PC-3 (cell line): Measurements from ENCODE around the gene MSL1. TPM values are rescaled to one million over a fixed set of nuclear protein-coding genes. Genes with fewer than 3 reads are reported as not detected.

Experiments
- ATAC-seq: fragments of 200-7000 bp; cut with Tn5 transposase; 2 replicates; pipeline ENCODE4 v1.9.1; 2020; ENCODE audit warnings: mild to moderate bottlenecking, moderate library complexity
- BruUV-seq: library from RNA; stranded (reverse); fragments of 400-500 nt; replicated peaks from 2 replicates; lab custom pipeline; 2021; lab: Mats Ljungman, UMichigan
- CTCF ChIA-PET: fragments of 300-600 bp; sonication (Branson Sonifier 250); formaldehyde crosslinking; loops from one replicate; lab custom pipeline; 2022; ENCODE audit warnings: antibody characterized with exemption; lab: Charles Lee
- POLR2A ChIA-PET: fragments of 300-600 bp; sonication (Branson Sonifier 250); formaldehyde crosslinking; loops from one replicate; lab custom pipeline; 2022; ENCODE audit warnings: antibody characterized with exemption; ENCODE audit not compliant: unreplicated experiment; lab: Charles Lee
- DNase-seq: peaks from one replicate; pipeline ENCODE4 v3.0.0-alpha.2; 2015
- H2AFZ ChIP-seq: fragments of 300-600 bp; sonication (generic); 2 replicates; pipeline ENCODE4 v1.6.0; 2016; ENCODE audit warnings: antibody characterized with exemption, low read length
- H3F3A ChIP-seq: fragments of 300-600 bp; sonication (generic); one replicate; pipeline ENCODE4 v1.6.0; 2017; ENCODE audit warnings: antibody characterized with exemption, low read length, control low read depth, mild to moderate bottlenecking; ENCODE audit not compliant: unreplicated experiment
- H3K27ac ChIP-seq: fragments of 300-600 bp; sonication (generic); 2 replicates; pipeline ENCODE4 v1.5.1; 2016; ENCODE audit warnings: mild to moderate bottlenecking, low read length
- H3K27me3 ChIP-seq: fragments of 300-600 bp; sonication (generic); 2 replicates; pipeline ENCODE4 v1.6.1; 2016; ENCODE audit warnings: low read length, mixed read lengths
- H3K36me3 ChIP-seq: fragments of 300-600 bp; sonication (generic); 2 replicates; pipeline ENCODE4 v1.6.1; 2016; ENCODE audit warnings: low read depth, mixed run types, low read length, mixed read lengths
- H3K4me1 ChIP-seq: fragments of 300-600 bp; sonication (generic); 2 replicates; pipeline ENCODE4 v1.5.1; 2016; ENCODE audit warnings: low read length; ENCODE audit not compliant: insufficient read depth
- H3K4me2 ChIP-seq: fragments of 300-600 bp; sonication (generic); 2 replicates; pipeline ENCODE4 v1.6.0; 2016; ENCODE audit warnings: low read length
- H3K4me3 ChIP-seq: fragments of 300-600 bp; sonication (generic); 2 replicates; pipeline ENCODE4 v1.5.1; 2016; ENCODE audit warnings: mild to moderate bottlenecking, low read length, mixed read lengths
- H3K79me2 ChIP-seq: fragments of 300-600 bp; sonication (generic); 2 replicates; pipeline ENCODE4 v1.6.1; 2017; ENCODE audit warnings: low read length, mixed read lengths
- H3K9ac ChIP-seq: fragments of 300-600 bp; sonication (generic); 2 replicates; pipeline ENCODE4 v1.6.0; 2016; ENCODE audit warnings: mild to moderate bottlenecking, low read length
- H3K9me2 ChIP-seq: fragments of 300-600 bp; sonication (generic); replicated peaks from 2 replicates; pipeline ENCODE4 v1.6.1; 2016; ENCODE audit warnings: mixed run types, low read length, mixed read lengths
- H3K9me3 ChIP-seq: fragments of 300-600 bp; sonication (generic); 2 replicates; pipeline ENCODE4 v1.6.1; 2016; ENCODE audit warnings: low read length, mixed read lengths
- H4K20me1 ChIP-seq: fragments of 300-600 bp; sonication (generic); 2 replicates; pipeline ENCODE4 v1.6.1; 2016; ENCODE audit warnings: low read length, mixed read lengths
- CTCF ChIP-seq: fragments of 300-600 bp; sonication (generic); conservative IDR thresholded peaks from 2 replicates; pipeline ENCODE4 v1.5.1; 2017; ENCODE audit warnings: antibody characterized with exemption, low read depth, mild to moderate bottlenecking, low read length
- EZH2 ChIP-seq: fragments of 300-600 bp; sonication (generic); IDR thresholded peaks from one replicate; pipeline ENCODE4 v1.6.1; 2017; ENCODE audit warnings: antibody characterized with exemption, mild to moderate bottlenecking, low read length; ENCODE audit not compliant: unreplicated experiment
- EZH2phosphoT487 ChIP-seq: fragments of 300-600 bp; sonication (generic); IDR thresholded peaks from 2 replicates; pipeline ENCODE4 v1.6.1; 2018; ENCODE audit warnings: mild to moderate bottlenecking, antibody characterized with exemption, low read length, borderline replicate concordance
- intact Hi-C: fragments of 100-400 bp; cut with micrococcal nuclease; formaldehyde crosslinking; loops from 2 replicates; pipeline ENCODE4 v1.9.0; 2023
- total RNA-seq: library from RNA; depleted of rRNA; stranded (reverse); fragments of >200 nt; gene quantifications from 2 replicates; pipeline ENCODE4 v1.2.3, GENCODE V29; 2014

The MSL1 gene
- total RNA-seq, 1 experiment from 2014 or later: 22.2 TPM

GRCh38 chr17:40076591-40076990 lies 45.2 kb upstream of the MSL1 start:
- Histone ChIP-seq H3K4me2 (no peak overlapping the region), H3K27me3 (no peaks in the 10 kb centered on the region), H3K79me2 (no peaks in the 10 kb centered on the region), H3K9ac (no peak overlapping the region), H3F3A (no peaks in the 10 kb centered on the region), H2AFZ (no peak overlapping the region), H4K20me1 (no peaks in the 10 kb centered on the region), H3K4me1 (peaks cover 7% of the 10 kb centered on the region), H3K4me3 (no peak overlapping the region), H3K9me2 (no peaks in the 10 kb centered on the region), H3K36me3 (no peaks in the 10 kb centered on the region), H3K27ac (no peak overlapping the region), H3K9me3 (no peaks in the 10 kb centered on the region)
- POLR2A ChIA-PET: no interaction called here
- CTCF ChIA-PET: no interaction called here
- BruUV-seq: no TSS peak
- DNase-seq (no peak), ATAC-seq (no peak)
- intact Hi-C loops: no loop called here
- TF ChIP-seq CTCF (no peak), EZH2phosphoT487 (no peak), EZH2 (no peak)

GRCh38 chr17:40079545-40079944 lies 42.2 kb upstream of the MSL1 start:
- ChIA-PET CTCF (no interaction called here), POLR2A (no interaction called here)
- intact Hi-C loops: no loop called here
- TF ChIP-seq EZH2 (no peak), CTCF (no peak), EZH2phosphoT487 (no peak)
- H3K27me3 ChIP-seq: no peaks in the 10 kb centered on the region
- H3K9ac ChIP-seq: no peak overlapping the region
- no peak overlapping the region for H3K27ac ChIP-seq
- H2AFZ ChIP-seq: no peak overlapping the region
- no peak for DNase-seq
- no peak overlapping the region for H3K4me3 ChIP-seq
- H3K4me2 ChIP-seq: no peak overlapping the region
- H3F3A ChIP-seq: no peaks in the 10 kb centered on the region
- no peaks in the 10 kb centered on the region for H4K20me1 ChIP-seq
- no peaks in the 10 kb centered on the region for H3K9me3 ChIP-seq
- H3K36me3 ChIP-seq: no peaks in the 10 kb centered on the region
- ATAC-seq: no peak
- no peaks in the 10 kb centered on the region for H3K79me2 ChIP-seq
- no TSS peak for BruUV-seq
- H3K9me2 ChIP-seq: no peaks in the 10 kb centered on the region
- no peaks in the 10 kb centered on the region; the same call in 1 of the 2 replicates for H3K4me1 ChIP-seq

GRCh38 chr17:40084477-40084876 lies 37.3 kb upstream of the MSL1 start:
- H2AFZ ChIP-seq: no peak overlapping the region
- no peaks in the 10 kb centered on the region for H3F3A ChIP-seq
- CTCF ChIA-PET: no interaction called here
- H3K4me2 ChIP-seq: no peak overlapping the region
- H3K4me1 ChIP-seq: no peaks in the 10 kb centered on the region
- no peak overlapping the region for H3K4me3 ChIP-seq
- no peak for DNase-seq
- no peak overlapping the region for H3K9ac ChIP-seq
- POLR2A ChIA-PET: no interaction called here
- no peaks in the 10 kb centered on the region for H3K27me3 ChIP-seq
- no peak for TF ChIP-seq EZH2
- no peak for TF ChIP-seq CTCF
- TF ChIP-seq EZH2phosphoT487: no peak
- intact Hi-C loops: no loop called here
- ATAC-seq: no peak
- no peaks in the 10 kb centered on the region for H3K79me2 ChIP-seq
- no peaks in the 10 kb centered on the region for H3K9me3 ChIP-seq
- H3K9me2 ChIP-seq: no peaks in the 10 kb centered on the region
- H3K36me3 ChIP-seq: no peaks in the 10 kb centered on the region
- BruUV-seq: no TSS peak
- no peaks in the 10 kb centered on the region for H4K20me1 ChIP-seq
- H3K27ac ChIP-seq: no peak overlapping the region
